HEK293 (cell line): Measurements from ENCODE around the gene CGB2.

Source experiments
- BCL11B ChIP-seq: fragments of 450-650 bp; formaldehyde crosslinking; IDR thresholded peaks from 2 replicates; pipeline ENCODE4 v1.5.1; 2016; ENCODE audit warnings: low read depth, missing biosample characterization, missing genetic modification characterization
- EGR2 ChIP-seq: fragments of 450-650 bp; formaldehyde crosslinking; IDR thresholded peaks from 2 replicates; pipeline ENCODE4 v1.5.1; 2016; ENCODE audit warnings: low read depth, missing biosample characterization, missing genetic modification characterization
- IKZF3 ChIP-seq: fragments of 450-650 bp; IDR thresholded peaks from 2 replicates; pipeline ENCODE4 v1.5.0; 2018; ENCODE audit warnings: missing biosample characterization, mild to moderate bottlenecking, missing genetic modification characterization, moderate library complexity
- SCRT1 ChIP-seq: fragments of 450-650 bp; formaldehyde crosslinking; IDR thresholded peaks from 2 replicates; pipeline ENCODE4 v1.5.1; 2016; ENCODE audit warnings: missing biosample characterization, missing genetic modification characterization, borderline replicate concordance
- YY1 ChIP-seq: fragments of 450-650 bp; formaldehyde crosslinking; IDR thresholded peaks from 2 replicates; pipeline ENCODE4 v1.5.1; 2018; ENCODE audit warnings: missing biosample characterization, missing genetic modification characterization
- ZNF132 ChIP-seq: fragments of 450-650 bp; formaldehyde crosslinking; IDR thresholded peaks from 2 replicates; pipeline ENCODE4 v1.5.1; 2017; ENCODE audit warnings: missing biosample characterization, missing genetic modification characterization, borderline replicate concordance
- ZNF138 ChIP-seq: fragments of 450-650 bp; formaldehyde crosslinking; IDR thresholded peaks from 2 replicates; pipeline ENCODE4 v1.5.1; 2016; ENCODE audit warnings: missing biosample characterization, missing genetic modification characterization, borderline replicate concordance
- ZNF274 ChIP-seq, 2 experiments: fragments of 200-500 bp in 1 of 2; fragments of 450-650 bp in 1 of 2; sonication (Bioruptor generic) in 1 of 2; formaldehyde crosslinking in 1 of 2; IDR thresholded peaks; 2 replicates each; pipeline versions ENCODE4 v1.5.1 to v1.6.1; 2014 to 2016; ENCODE audit warnings: borderline replicate concordance in 1 of 2, inconsistent platforms in 1 of 2, low read length in 1 of 2, missing biosample characterization in 1 of 2, missing genetic modification characterization in 1 of 2
- ZNF37A ChIP-seq: fragments of 450-650 bp; IDR thresholded peaks from 2 replicates; pipeline ENCODE4 v1.5.1; 2018; ENCODE audit warnings: missing biosample characterization, missing genetic modification characterization
- ZNF404 ChIP-seq: fragments of 450-650 bp; formaldehyde crosslinking; IDR thresholded peaks from 2 replicates; pipeline ENCODE4 v1.5.1; 2017; ENCODE audit warnings: missing biosample characterization, missing genetic modification characterization
- ZNF433 ChIP-seq: fragments of 450-650 bp; formaldehyde crosslinking; IDR thresholded peaks from 2 replicates; pipeline ENCODE4 v1.5.1; 2016; ENCODE audit warnings: missing biosample characterization, missing genetic modification characterization, low read depth
- ZNF473 ChIP-seq: fragments of 450-650 bp; formaldehyde crosslinking; IDR thresholded peaks from 2 replicates; pipeline ENCODE4 v1.5.1; 2017; ENCODE audit warnings: missing biosample characterization, missing genetic modification characterization
- ZNF510 ChIP-seq: fragments of 450-650 bp; formaldehyde crosslinking; IDR thresholded peaks from 2 replicates; pipeline ENCODE4 v1.5.1; 2018; ENCODE audit warnings: mild to moderate bottlenecking, missing genetic modification characterization, missing biosample characterization; ENCODE audit not compliant: insufficient replicate concordance
- ZNF610 ChIP-seq: fragments of 450-650 bp; formaldehyde crosslinking; IDR thresholded peaks from 2 replicates; pipeline ENCODE4 v1.5.1; 2016; ENCODE audit warnings: missing biosample characterization, missing genetic modification characterization, borderline replicate concordance
- ZNF621 ChIP-seq: fragments of 450-650 bp; formaldehyde crosslinking; IDR thresholded peaks from 2 replicates; pipeline ENCODE4 v1.5.1; 2017; ENCODE audit warnings: missing biosample characterization, missing genetic modification characterization
- ZNF664 ChIP-seq: fragments of 450-650 bp; formaldehyde crosslinking; IDR thresholded peaks from 2 replicates; pipeline ENCODE4 v1.5.1; 2016; ENCODE audit warnings: missing biosample characterization, missing genetic modification characterization
- ZNF768 ChIP-seq: fragments of 450-650 bp; formaldehyde crosslinking; IDR thresholded peaks from 2 replicates; pipeline ENCODE4 v1.5.1; 2018; ENCODE audit warnings: missing biosample characterization, mild to moderate bottlenecking, missing genetic modification characterization
- ZNF830 ChIP-seq: fragments of 450-650 bp; IDR thresholded peaks from 2 replicates; pipeline ENCODE4 v1.5.0; 2018; ENCODE audit warnings: missing biosample characterization, missing genetic modification characterization, low read depth, mild to moderate bottlenecking, moderate library complexity
- TF ChIP-seq, protein P1 (sequence below): fragments of 450-650 bp; formaldehyde crosslinking; IDR thresholded peaks from 2 replicates; pipeline ENCODE4; 2016; ENCODE audit warnings: missing biosample characterization, missing genetic modification characterization
- TF ChIP-seq, protein P2 (sequence below): fragments of 450-650 bp; formaldehyde crosslinking; IDR thresholded peaks from 2 replicates; pipeline ENCODE4 v1.5.1; 2017; ENCODE audit warnings: missing biosample characterization, mild to moderate bottlenecking, missing genetic modification characterization, moderate library complexity
- TF ChIP-seq, protein P3 (sequence below): fragments of 450-650 bp; formaldehyde crosslinking; IDR thresholded peaks from 2 replicates; pipeline ENCODE4 v1.5.1; 2016; ENCODE audit warnings: missing biosample characterization, missing genetic modification characterization
- TF ChIP-seq, protein P4 (sequence below): fragments of 450-650 bp; formaldehyde crosslinking; IDR thresholded peaks from 2 replicates; pipeline ENCODE4 v1.5.1; 2016; ENCODE audit warnings: missing biosample characterization, missing genetic modification characterization
- TF ChIP-seq, protein P5 (sequence below): fragments of 450-650 bp; formaldehyde crosslinking; IDR thresholded peaks from 2 replicates; pipeline ENCODE4 v1.5.1; 2016; ENCODE audit warnings: missing biosample characterization, missing genetic modification characterization
- TF ChIP-seq, protein P6 (sequence below): fragments of 450-650 bp; formaldehyde crosslinking; IDR thresholded peaks from 2 replicates; pipeline ENCODE4 v1.5.1; 2016; ENCODE audit warnings: missing biosample characterization, missing genetic modification characterization, low read depth
- TF ChIP-seq, protein P7 (sequence below): fragments of 450-650 bp; formaldehyde crosslinking; IDR thresholded peaks from 2 replicates; pipeline ENCODE4 v1.5.1; 2016; ENCODE audit warnings: missing biosample characterization, missing genetic modification characterization
- TF ChIP-seq, protein P8 (sequence below): sonication (generic); formaldehyde crosslinking; IDR thresholded peaks from 2 replicates; pipeline ENCODE4 v1.8.1; 2022; ENCODE audit warnings: mild to moderate bottlenecking, moderate library complexity, missing genetic modification reagents
- TF ChIP-seq, protein P9 (sequence below): fragments of 450-650 bp; formaldehyde crosslinking; IDR thresholded peaks from 2 replicates; pipeline ENCODE4 v1.5.1; 2016; ENCODE audit warnings: missing biosample characterization, missing genetic modification characterization

Gene CGB2

DNA sequence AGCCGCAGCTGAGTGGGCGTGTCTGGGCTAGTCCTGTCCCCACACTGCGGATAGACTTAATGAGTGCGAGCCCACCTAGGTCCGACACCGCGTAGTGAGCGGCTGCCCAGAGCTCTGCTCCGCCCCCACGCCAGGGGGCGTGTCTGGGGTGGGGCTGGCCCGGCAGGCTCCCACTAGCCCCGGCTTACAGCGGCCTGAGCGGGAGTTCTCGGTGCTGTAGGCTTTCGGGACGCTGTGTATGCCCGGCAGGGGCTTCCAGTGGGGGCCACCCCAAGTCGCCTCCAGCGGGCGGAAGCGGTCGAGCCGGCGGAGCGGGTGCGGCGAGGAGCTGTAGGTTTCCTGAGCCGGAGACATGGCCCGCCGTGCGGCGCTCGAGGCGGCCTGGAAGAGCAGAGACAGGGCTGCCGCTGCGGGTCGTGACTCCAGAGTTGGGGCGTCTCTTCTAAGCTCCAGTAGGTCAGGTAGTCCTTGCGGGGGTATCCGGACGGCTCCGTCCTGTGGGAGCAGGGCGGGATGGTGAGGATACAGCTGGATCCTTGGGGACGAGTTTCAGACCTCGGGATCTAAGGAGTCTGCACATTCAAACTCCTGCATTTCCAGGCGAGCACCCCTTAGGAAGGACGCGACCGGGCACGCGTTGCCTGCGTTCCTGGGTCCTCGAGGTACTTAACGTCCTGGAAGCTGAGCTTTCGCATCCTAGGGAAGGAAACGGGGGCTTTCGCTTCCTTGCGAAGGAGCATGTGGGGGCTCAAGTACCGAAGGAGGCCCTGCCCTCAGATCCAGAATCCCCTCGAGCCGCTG lies 24.6 kb downstream of the CGB2 start (continued):
- TF ChIP-seq ZNF610 (peak; percentile 81; the same call in 1 of the 2 replicates), YY1 (tag by site-specific recombination) (no peak), ZNF664 (tag by site-specific recombination) (no peak), ZNF37A (tag by site-specific recombination) (no peak), ZNF830 (tag by site-specific recombination) (no peak), SCRT1 (tag by site-specific recombination) (no peak), ZNF132 (tag by site-specific recombination) (no peak), ZNF274 (IDR thresholded peaks at IDR 0.05; ENCODE audit: low read length) (no peak), ZNF274 (tag by site-specific recombination; IDR thresholded peaks at IDR 0.05; ENCODE audit: borderline replicate concordance) (no peak), BCL11B (tag by site-specific recombination) (no peak), ZNF404 (tag by site-specific recombination) (no peak), ZNF621 (tag by site-specific recombination) (no peak), EGR2 (tag by site-specific recombination) (peak; percentile 74), IKZF3 (tag by site-specific recombination) (no peak), ZNF473 (tag by site-specific recombination) (no peak), ZNF768 (tag by site-specific recombination) (no peak), ZNF510 (no peak), ZNF138 (tag by site-specific recombination) (no peak), ZNF433 (tag by site-specific recombination) (no peak)
- TF ChIP-seq, protein P1, sequence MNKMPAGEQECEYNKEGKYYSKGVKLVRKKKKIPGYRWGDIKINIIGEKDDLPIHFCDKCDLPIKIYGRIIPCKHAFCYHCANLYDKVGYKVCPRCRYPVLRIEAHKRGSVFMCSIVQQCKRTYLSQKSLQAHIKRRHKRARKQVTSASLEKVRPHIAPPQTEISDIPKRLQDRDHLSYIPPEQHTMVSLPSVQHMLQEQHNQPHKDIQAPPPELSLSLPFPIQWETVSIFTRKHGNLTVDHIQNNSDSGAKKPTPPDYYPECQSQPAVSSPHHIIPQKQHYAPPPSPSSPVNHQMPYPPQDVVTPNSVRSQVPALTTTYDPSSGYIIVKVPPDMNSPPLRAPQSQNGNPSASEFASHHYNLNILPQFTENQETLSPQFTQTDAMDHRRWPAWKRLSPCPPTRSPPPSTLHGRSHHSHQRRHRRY (tag by site-specific recombination), result no peak
- TF ChIP-seq, protein P2, sequence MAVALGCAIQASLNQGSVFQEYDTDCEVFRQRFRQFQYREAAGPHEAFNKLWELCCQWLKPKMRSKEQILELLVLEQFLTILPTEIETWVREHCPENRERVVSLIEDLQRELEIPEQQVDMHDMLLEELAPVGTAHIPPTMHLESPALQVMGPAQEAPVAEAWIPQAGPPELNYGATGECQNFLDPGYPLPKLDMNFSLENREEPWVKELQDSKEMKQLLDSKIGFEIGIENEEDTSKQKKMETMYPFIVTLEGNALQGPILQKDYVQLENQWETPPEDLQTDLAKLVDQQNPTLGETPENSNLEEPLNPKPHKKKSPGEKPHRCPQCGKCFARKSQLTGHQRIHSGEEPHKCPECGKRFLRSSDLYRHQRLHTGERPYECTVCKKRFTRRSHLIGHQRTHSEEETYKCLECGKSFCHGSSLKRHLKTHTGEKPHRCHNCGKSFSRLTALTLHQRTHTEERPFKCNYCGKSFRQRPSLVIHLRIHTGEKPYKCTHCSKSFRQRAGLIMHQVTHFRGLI, result no peak
- TF ChIP-seq, protein P3, sequence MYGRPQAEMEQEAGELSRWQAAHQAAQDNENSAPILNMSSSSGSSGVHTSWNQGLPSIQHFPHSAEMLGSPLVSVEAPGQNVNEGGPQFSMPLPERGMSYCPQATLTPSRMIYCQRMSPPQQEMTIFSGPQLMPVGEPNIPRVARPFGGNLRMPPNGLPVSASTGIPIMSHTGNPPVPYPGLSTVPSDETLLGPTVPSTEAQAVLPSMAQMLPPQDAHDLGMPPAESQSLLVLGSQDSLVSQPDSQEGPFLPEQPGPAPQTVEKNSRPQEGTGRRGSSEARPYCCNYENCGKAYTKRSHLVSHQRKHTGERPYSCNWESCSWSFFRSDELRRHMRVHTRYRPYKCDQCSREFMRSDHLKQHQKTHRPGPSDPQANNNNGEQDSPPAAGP (tag by site-specific recombination), result no peak
- TF ChIP-seq, protein P4, sequence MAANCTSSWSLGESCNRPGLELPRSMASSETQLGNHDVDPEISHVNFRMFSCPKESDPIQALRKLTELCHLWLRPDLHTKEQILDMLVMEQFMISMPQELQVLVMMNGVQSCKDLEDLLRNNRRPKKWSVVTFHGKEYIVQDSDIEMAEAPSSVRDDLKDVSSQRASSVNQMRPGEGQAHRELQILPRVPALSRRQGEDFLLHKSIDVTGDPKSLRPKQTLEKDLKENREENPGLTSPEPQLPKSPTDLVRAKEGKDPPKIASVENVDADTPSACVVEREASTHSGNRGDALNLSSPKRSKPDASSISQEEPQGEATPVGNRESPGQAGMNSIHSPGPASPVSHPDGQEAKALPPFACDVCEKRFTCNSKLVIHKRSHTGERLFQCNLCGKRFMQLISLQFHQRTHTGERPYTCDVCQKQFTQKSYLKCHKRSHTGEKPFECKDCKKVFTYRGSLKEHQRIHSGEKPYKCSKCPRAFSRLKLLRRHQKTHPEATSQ (tag by site-specific recombination), result no peak
- TF ChIP-seq, protein P5, sequence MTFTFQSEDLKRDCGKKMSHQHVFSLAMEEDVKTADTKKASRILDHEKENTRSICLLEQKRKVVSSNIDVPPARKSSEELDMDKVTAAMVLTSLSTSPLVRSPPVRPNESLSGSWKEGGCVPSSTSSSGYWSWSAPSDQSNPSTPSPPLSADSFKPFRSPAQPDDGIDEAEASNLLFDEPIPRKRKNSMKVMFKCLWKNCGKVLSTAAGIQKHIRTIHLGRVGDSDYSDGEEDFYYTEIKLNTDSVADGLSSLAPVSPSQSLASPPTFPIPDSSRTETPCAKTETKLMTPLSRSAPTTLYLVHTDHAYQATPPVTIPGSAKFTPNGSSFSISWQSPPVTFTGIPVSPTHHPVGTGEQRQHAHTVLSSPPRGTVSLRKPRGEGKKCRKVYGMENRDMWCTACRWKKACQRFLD (tag by site-specific recombination), result no peak
- TF ChIP-seq, protein P6, sequence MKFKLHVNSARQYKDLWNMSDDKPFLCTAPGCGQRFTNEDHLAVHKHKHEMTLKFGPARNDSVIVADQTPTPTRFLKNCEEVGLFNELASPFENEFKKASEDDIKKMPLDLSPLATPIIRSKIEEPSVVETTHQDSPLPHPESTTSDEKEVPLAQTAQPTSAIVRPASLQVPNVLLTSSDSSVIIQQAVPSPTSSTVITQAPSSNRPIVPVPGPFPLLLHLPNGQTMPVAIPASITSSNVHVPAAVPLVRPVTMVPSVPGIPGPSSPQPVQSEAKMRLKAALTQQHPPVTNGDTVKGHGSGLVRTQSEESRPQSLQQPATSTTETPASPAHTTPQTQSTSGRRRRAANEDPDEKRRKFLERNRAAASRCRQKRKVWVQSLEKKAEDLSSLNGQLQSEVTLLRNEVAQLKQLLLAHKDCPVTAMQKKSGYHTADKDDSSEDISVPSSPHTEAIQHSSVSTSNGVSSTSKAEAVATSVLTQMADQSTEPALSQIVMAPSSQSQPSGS (tag by site-specific recombination), result no peak
- TF ChIP-seq, protein P7, sequence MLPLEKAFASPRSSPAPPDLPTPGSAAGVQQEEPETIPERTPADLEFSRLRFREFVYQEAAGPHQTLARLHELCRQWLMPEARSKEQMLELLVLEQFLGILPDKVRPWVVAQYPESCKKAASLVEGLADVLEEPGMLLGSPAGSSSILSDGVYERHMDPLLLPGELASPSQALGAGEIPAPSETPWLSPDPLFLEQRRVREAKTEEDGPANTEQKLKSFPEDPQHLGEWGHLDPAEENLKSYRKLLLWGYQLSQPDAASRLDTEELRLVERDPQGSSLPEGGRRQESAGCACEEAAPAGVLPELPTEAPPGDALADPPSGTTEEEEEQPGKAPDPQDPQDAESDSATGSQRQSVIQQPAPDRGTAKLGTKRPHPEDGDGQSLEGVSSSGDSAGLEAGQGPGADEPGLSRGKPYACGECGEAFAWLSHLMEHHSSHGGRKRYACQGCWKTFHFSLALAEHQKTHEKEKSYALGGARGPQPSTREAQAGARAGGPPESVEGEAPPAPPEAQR, result no peak
- TF ChIP-seq, protein P8, sequence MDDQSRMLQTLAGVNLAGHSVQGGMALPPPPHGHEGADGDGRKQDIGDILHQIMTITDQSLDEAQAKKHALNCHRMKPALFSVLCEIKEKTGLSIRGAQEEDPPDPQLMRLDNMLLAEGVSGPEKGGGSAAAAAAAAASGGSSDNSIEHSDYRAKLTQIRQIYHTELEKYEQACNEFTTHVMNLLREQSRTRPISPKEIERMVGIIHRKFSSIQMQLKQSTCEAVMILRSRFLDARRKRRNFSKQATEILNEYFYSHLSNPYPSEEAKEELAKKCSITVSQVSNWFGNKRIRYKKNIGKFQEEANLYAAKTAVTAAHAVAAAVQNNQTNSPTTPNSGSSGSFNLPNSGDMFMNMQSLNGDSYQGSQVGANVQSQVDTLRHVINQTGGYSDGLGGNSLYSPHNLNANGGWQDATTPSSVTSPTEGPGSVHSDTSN, result no peak
- TF ChIP-seq, protein P9, sequence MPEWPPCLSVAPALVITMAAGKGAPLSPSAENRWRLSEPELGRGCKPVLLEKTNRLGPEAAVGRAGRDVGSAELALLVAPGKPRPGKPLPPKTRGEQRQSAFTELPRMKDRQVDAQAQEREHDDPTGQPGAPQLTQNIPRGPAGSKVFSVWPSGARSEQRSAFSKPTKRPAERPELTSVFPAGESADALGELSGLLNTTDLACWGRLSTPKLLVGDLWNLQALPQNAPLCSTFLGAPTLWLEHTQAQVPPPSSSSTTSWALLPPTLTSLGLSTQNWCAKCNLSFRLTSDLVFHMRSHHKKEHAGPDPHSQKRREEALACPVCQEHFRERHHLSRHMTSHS, result no peak
